Osteoblast (primary cell): ENCODE data around the gene TFPI. TPM values are rescaled to one million over a fixed set of nuclear protein-coding genes. Genes with fewer than 3 reads are reported as not detected.
A peak's percentile ranks its signal among the peaks of the same experiment; 100 is the strongest.
"Not testable (repeated sequence)": the region's sequence is repeated elsewhere in the genome, so short reads cannot be mapped to it uniquely, and the experiment has no call there.

Experiments used
- DNase-seq: peaks from one replicate; pipeline ENCODE4 v3.0.0; 2011; ENCODE audit warnings: low spot score, mixed read lengths; ENCODE audit not compliant: insufficient read length; ENCODE audit errors: missing footprints
- H2AFZ ChIP-seq: 2 replicates; pipeline ENCODE4 v1.6.0; 2011; ENCODE audit warnings: mild to moderate bottlenecking, low read length
- H3K27ac ChIP-seq: 2 replicates; pipeline ENCODE4 v1.5.1; 2011; ENCODE audit warnings: mild to moderate bottlenecking, low read depth, low read length, moderate library complexity
- H3K27me3 ChIP-seq: 2 replicates; pipeline ENCODE4 v1.6.0; 2012; ENCODE audit warnings: mild to moderate bottlenecking, control low read depth, inconsistent platforms, low read length, moderate library complexity; ENCODE audit not compliant: insufficient read depth
- H3K36me3 ChIP-seq: 2 replicates; pipeline ENCODE4 v1.5.1; 2011; ENCODE audit warnings: mild to moderate bottlenecking, low read length, control low read depth, moderate library complexity; ENCODE audit not compliant: insufficient read depth
- H3K4me1 ChIP-seq: 2 replicates; pipeline ENCODE4 v1.5.1; 2011; ENCODE audit warnings: mild to moderate bottlenecking, low read length, control low read depth, moderate library complexity; ENCODE audit not compliant: insufficient read depth
- H3K4me2 ChIP-seq: 2 replicates; pipeline ENCODE4 v1.6.0; 2011; ENCODE audit warnings: mild to moderate bottlenecking, low read length; ENCODE audit not compliant: insufficient read depth
- H3K4me3 ChIP-seq: fragments of 200-600 bp; sonication (generic); 3 replicates; pipeline ENCODE4 v1.5.1; 2012; ENCODE audit warnings: mild to moderate bottlenecking, low read length, inconsistent platforms; ENCODE audit not compliant: insufficient read depth
- H3K79me2 ChIP-seq: 2 replicates; pipeline ENCODE4 v1.6.0; 2012; ENCODE audit warnings: mild to moderate bottlenecking, low read length, control low read depth, inconsistent platforms; ENCODE audit not compliant: insufficient read depth
- H3K9me3 ChIP-seq: 2 replicates; pipeline ENCODE4 v1.5.1; 2011; ENCODE audit warnings: low read depth, low read length, control low read depth
- H4K20me1 ChIP-seq: 2 replicates; pipeline ENCODE4 v1.6.0; 2012; ENCODE audit warnings: mild to moderate bottlenecking, low read length, control low read depth; ENCODE audit not compliant: insufficient read depth
- total RNA-seq: library from RNA; depleted of rRNA; stranded (reverse); fragments of >200 nt; gene quantifications from 2 replicates; pipeline ENCODE4 v1.2.3, GENCODE V29; 2012
- TF ChIP-seq, protein P1 (sequence below): IDR thresholded peaks from 2 replicates; pipeline ENCODE4 v1.5.1; 2011; ENCODE audit warnings: mild to moderate bottlenecking, low read depth, low read length, moderate library complexity; ENCODE audit errors: extremely low read depth

The TFPI gene
- total RNA-seq, 1 donor: 123 TPM

DNA sequence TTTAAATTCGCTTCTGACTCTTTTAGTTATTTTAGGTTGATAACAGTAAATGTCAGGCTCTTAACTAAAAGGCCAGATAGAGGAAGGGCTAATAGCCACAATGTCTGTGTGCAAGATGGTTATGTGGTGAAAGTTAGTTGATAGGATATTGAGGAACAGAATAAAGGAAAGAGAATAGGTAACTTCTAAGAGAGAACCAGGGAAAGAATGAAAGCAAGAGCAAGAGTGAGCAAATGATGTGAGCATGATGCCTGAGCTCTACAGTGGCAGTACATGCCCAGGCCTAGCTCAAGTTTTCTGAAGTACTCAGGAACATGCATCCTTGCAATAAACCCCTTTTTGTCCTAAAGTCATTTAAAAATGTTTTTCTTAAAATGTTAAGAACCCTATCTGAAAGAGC is 12.5 kb upstream of the TFPI start:
- Histone ChIP-seq H3K4me1 (no peaks in the 10 kb centered on the region), H3K4me3 (no peak overlapping the region), H3K36me3 (no peaks in the 10 kb centered on the region), H4K20me1 (no peaks in the 10 kb centered on the region), H3K9me3 (no peaks in the 10 kb centered on the region), H2AFZ (peak overlapping the region; percentile 48), H3K27me3 (no peaks in the 10 kb centered on the region), H3K79me2 (no peaks in the 10 kb centered on the region), H3K4me2 (no peak overlapping the region), H3K27ac (no peak overlapping the region)
- TF ChIP-seq, protein P1, sequence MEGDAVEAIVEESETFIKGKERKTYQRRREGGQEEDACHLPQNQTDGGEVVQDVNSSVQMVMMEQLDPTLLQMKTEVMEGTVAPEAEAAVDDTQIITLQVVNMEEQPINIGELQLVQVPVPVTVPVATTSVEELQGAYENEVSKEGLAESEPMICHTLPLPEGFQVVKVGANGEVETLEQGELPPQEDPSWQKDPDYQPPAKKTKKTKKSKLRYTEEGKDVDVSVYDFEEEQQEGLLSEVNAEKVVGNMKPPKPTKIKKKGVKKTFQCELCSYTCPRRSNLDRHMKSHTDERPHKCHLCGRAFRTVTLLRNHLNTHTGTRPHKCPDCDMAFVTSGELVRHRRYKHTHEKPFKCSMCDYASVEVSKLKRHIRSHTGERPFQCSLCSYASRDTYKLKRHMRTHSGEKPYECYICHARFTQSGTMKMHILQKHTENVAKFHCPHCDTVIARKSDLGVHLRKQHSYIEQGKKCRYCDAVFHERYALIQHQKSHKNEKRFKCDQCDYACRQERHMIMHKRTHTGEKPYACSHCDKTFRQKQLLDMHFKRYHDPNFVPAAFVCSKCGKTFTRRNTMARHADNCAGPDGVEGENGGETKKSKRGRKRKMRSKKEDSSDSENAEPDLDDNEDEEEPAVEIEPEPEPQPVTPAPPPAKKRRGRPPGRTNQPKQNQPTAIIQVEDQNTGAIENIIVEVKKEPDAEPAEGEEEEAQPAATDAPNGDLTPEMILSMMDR: no peak
- DNase-seq: no peak

DNA sequence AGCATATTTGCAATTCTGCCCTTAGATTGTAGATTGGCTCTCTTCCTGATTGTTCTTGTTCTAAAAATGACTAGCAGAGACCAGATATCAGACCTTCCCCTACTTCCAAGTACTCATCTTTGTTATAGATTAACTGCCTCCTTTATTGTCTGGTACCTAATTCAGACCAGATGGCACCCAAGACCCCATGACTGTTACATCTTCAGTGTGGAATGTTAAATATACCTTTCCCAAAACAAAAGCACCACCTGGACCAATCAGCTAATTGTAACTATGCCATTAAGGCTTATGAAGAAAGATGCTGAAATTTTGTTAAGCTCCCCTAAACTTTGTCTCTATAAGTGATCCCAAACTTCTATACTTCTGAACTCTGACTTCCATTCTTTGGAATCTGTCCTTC is 12.0 kb upstream of the TFPI start:
- TF ChIP-seq, protein P1: no peak
- no peaks in the 10 kb centered on the region for H3K9me3 ChIP-seq
- H3K4me1 ChIP-seq: no peaks in the 10 kb centered on the region
- no peaks in the 10 kb centered on the region for H3K79me2 ChIP-seq
- no peaks in the 10 kb centered on the region for H3K27me3 ChIP-seq
- H2AFZ ChIP-seq: peak overlapping the region; percentile 48
- H4K20me1 ChIP-seq: no peaks in the 10 kb centered on the region
- no peak overlapping the region for H3K27ac ChIP-seq
- no peak overlapping the region for H3K4me2 ChIP-seq
- DNase-seq: no peak
- no peak overlapping the region for H3K4me3 ChIP-seq
- no peaks in the 10 kb centered on the region for H3K36me3 ChIP-seq

GRCh38 chr2:187565618-187566017 is 11.4 kb upstream of the TFPI start:
- not testable (repeated sequence) for H4K20me1 ChIP-seq, H3K36me3 ChIP-seq, H3K4me2 ChIP-seq, H3K4me1 ChIP-seq, H2AFZ ChIP-seq, H3K4me3 ChIP-seq, H3K9me3 ChIP-seq, DNase-seq, H3K27ac ChIP-seq, H3K79me2 ChIP-seq, H3K27me3 ChIP-seq

GRCh38 chr2:187556493-187556892 is 2.3 kb upstream of the TFPI start:
- H2AFZ ChIP-seq, H3K4me2 ChIP-seq, H3K27me3 ChIP-seq, H3K36me3 ChIP-seq, DNase-seq, H3K4me3 ChIP-seq, H3K9me3 ChIP-seq, H4K20me1 ChIP-seq, H3K4me1 ChIP-seq, H3K27ac ChIP-seq: not testable (repeated sequence)
- peaks cover 26% of the 10 kb centered on the region for H3K79me2 ChIP-seq

DNA sequence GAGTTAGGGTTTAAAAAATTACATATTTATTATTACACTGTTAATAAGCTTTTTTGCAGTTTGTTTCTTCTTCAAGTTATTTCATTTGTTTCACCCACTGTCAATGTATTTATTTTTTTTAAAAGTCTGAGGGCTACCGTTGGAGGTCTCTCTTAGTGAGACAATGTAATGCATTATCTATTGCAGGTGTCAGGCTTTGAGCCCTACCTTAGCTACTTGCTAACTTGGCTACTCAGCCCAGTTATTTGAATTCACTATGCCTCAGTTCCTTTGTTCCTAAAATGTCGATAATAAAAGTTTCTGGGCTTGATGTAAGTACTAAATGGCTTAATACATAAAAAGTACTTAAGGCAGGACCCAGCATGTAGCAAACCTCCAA is 458 bp upstream of the TFPI start:
- no peaks in the 10 kb centered on the region for H3K27me3 ChIP-seq
- H3K9me3 ChIP-seq: no peaks in the 10 kb centered on the region
- H4K20me1 ChIP-seq: no peaks in the 10 kb centered on the region
- H3K27ac ChIP-seq: peak overlapping the region; percentile 97
- H3K79me2 ChIP-seq: peaks cover 44% of the 10 kb centered on the region
- peak overlapping the region; percentile 75 for H3K4me3 ChIP-seq
- DNase-seq: no peak
- peaks cover 27% of the 10 kb centered on the region for H3K4me1 ChIP-seq
- TF ChIP-seq, protein P1: no peak
- peak overlapping the region; percentile 83 for H3K4me2 ChIP-seq
- H3K36me3 ChIP-seq: peaks cover 6% of the 10 kb centered on the region
- H2AFZ ChIP-seq: no peak overlapping the region
